Measurements from ENCODE around the gene LRMDA.

DNA sequence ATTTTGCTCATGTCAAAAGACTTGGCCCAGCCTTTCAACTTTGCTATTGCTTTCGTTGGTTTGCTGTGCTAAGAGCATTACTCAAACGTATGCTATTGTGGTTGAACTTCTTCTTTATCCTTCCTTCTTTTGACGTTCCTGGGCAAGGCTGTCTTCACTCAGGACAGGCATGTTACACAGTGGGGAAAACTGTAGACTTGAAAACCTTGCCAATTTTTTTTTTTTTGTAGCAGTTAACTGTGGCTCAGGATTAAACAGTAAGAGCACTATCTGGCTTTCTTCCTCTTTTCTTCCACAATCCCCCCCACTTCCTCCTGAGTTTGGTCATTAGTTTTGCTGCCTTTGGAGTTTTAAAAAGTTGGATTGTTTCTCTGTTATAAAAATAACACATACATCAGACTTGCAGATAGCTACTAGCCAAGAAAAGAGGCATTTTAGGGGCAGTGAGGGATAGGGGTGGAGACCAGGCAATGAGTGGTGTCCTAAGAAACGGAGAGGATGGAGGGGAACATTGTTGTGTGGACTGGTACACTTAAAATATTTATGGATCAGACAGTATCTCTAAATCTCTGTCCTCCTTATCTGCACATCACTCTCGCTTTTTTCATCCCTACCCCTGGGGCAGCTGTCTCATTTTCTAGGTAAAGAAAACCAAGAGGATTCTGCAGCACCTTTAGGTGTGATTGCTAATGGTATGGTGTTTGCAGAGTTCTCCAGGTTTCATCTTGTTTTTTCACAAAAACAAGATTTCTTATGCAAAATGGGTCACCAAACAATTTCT, 181.7 kb downstream of the LRMDA start:
- TF ChIP-seq, protein P1, sequence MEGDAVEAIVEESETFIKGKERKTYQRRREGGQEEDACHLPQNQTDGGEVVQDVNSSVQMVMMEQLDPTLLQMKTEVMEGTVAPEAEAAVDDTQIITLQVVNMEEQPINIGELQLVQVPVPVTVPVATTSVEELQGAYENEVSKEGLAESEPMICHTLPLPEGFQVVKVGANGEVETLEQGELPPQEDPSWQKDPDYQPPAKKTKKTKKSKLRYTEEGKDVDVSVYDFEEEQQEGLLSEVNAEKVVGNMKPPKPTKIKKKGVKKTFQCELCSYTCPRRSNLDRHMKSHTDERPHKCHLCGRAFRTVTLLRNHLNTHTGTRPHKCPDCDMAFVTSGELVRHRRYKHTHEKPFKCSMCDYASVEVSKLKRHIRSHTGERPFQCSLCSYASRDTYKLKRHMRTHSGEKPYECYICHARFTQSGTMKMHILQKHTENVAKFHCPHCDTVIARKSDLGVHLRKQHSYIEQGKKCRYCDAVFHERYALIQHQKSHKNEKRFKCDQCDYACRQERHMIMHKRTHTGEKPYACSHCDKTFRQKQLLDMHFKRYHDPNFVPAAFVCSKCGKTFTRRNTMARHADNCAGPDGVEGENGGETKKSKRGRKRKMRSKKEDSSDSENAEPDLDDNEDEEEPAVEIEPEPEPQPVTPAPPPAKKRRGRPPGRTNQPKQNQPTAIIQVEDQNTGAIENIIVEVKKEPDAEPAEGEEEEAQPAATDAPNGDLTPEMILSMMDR (IDR thresholded peaks at IDR 0.05; ENCODE audit: borderline replicate concordance, extremely low read depth, low read length, poor library complexity, severe bottlenecking): no peak
- TF ChIP-seq EZH2 (IDR thresholded peaks at IDR 0.05; ENCODE audit: borderline replicate concordance, low read depth, low read length, severe bottlenecking): no peak

Measured in DND-41 (cell line).